Endothelial cell of umbilical vein (primary cell): Measurements from ENCODE around the gene MAGI1. TPM values are rescaled to one million over a fixed set of nuclear protein-coding genes. Genes with fewer than 3 reads are reported as not detected.

Experiments used
- BruUV-seq: library from RNA; stranded (reverse); fragments of 400-500 nt; replicated peaks from 2 replicates; lab custom pipeline; 2021; lab: Mats Ljungman, UMichigan
- CTCF ChIA-PET: fragments of 300-600, 350-600 bp; sonication (Branson Sonifier 250); formaldehyde crosslinking; loops from one replicate; lab custom pipeline; 2021; ENCODE audit warnings: antibody characterized with exemption, inconsistent platforms; lab: Charles Lee
- POLR2A ChIA-PET: fragments of 300-600, 350-600 bp; sonication (Branson Sonifier 250); formaldehyde crosslinking; loops from one replicate; lab custom pipeline; 2021; ENCODE audit warnings: antibody characterized with exemption, inconsistent platforms; lab: Charles Lee
- DNase-seq: peaks from one replicate; pipeline ENCODE4 v3.0.0-alpha.2; 2011; ENCODE audit warnings: low read depth, low spot score
- FAIRE-seq: peaks from 2 replicates; lab custom pipeline; 2011; peaks lifted over from hg19 to GRCh38; lab: Jason Lieb, UNC
- H2AFZ ChIP-seq: 2 replicates; pipeline ENCODE4 v1.6.0; 2012; ENCODE audit warnings: low read depth, low read length, control low read depth, inconsistent platforms
- H3K27ac ChIP-seq: 2 replicates; pipeline ENCODE4 v1.5.1; 2011; ENCODE audit warnings: low read depth, mild to moderate bottlenecking, control low read depth, low read length, moderate library complexity; ENCODE audit not compliant: insufficient read depth
- H3K27me3 ChIP-seq, 2 experiments: 2 replicates each; pipeline versions ENCODE4 v1.6.0 to v1.6.1; 2011; ENCODE audit warnings: low read length in 2 of 2, mixed read lengths in 1 of 2; ENCODE audit not compliant: control insufficient read depth in 2 of 2, insufficient read depth in 2 of 2
- H3K36me3 ChIP-seq, 2 experiments: 2 replicates in 1 of 2; 3 replicates in 1 of 2; pipeline ENCODE4 v1.5.1; 2011; ENCODE audit warnings: low read length in 2 of 2, mild to moderate bottlenecking in 1 of 2, moderate library complexity in 1 of 2; ENCODE audit not compliant: control insufficient read depth in 2 of 2, insufficient read depth in 2 of 2; ENCODE audit errors: extremely low read depth in 1 of 2
- H3K4me1 ChIP-seq: 3 replicates; pipeline ENCODE4 v1.5.1; 2011; ENCODE audit warnings: mild to moderate bottlenecking, low read length; ENCODE audit not compliant: control insufficient read depth, insufficient read depth; ENCODE audit errors: extremely low read depth
- H3K4me2 ChIP-seq: 2 replicates; pipeline ENCODE4 v1.6.1; 2011; ENCODE audit warnings: low read length, control low read depth, mixed read lengths; ENCODE audit not compliant: insufficient read depth
- H3K4me3 ChIP-seq, 3 experiments: fragments of 200-600 bp in 1 of 3; sonication (generic), shearing (Covaris generic) in 1 of 3; replicated peaks in 1 of 3; 2 replicates each; pipeline ENCODE4 v1.5.1; 2011 to 2016; ENCODE audit warnings: control low read depth in 3 of 3, low read length in 3 of 3, mild to moderate bottlenecking in 2 of 3, inconsistent platforms in 1 of 3, low read depth in 1 of 3, moderate library complexity in 1 of 3; ENCODE audit not compliant: insufficient read depth in 1 of 3
- H3K79me2 ChIP-seq: 2 replicates; pipeline ENCODE4 v1.6.0; 2012; ENCODE audit warnings: low read length, inconsistent platforms; ENCODE audit not compliant: control insufficient read depth, insufficient read depth
- H3K9ac ChIP-seq: replicated peaks from 2 replicates; pipeline ENCODE3; 2011; ENCODE audit warnings: low read length, control low read depth; ENCODE audit not compliant: insufficient read depth; ENCODE audit errors: extremely low read depth
- H3K9me1 ChIP-seq: replicated peaks from 3 replicates; pipeline ENCODE4 v1.6.0; 2011; ENCODE audit warnings: mild to moderate bottlenecking, low read length; ENCODE audit not compliant: control insufficient read depth, insufficient read depth; ENCODE audit errors: extremely low read depth
- H3K9me3 ChIP-seq: replicated peaks from 2 replicates; pipeline ENCODE4 v1.5.1; 2012; ENCODE audit warnings: low read length, inconsistent platforms; ENCODE audit not compliant: control insufficient read depth, insufficient read depth
- H4K20me1 ChIP-seq: replicated peaks from 2 replicates; pipeline ENCODE3; 2011; ENCODE audit warnings: mild to moderate bottlenecking, low read length; ENCODE audit not compliant: control insufficient read depth, insufficient read depth; ENCODE audit errors: extremely low read depth
- CTCF ChIP-seq, 2 donors: IDR thresholded peaks; 1 replicate in 1 of 2; 2 replicates in 1 of 2; pipeline ENCODE4 v1.5.1; 2011; ENCODE audit warnings: low read length in 2 of 2, mild to moderate bottlenecking in 2 of 2, moderate library complexity in 2 of 2, control low read depth in 1 of 2, inconsistent platforms in 1 of 2, low read depth in 1 of 2; ENCODE audit not compliant: insufficient read depth in 1 of 2; ENCODE audit errors: extremely low read depth in 1 of 2
- EZH2 ChIP-seq: IDR thresholded peaks from 2 replicates; pipeline ENCODE4 v1.6.1; 2012; ENCODE audit warnings: borderline replicate concordance, low read depth, mild to moderate bottlenecking, moderate library complexity, low read length, inconsistent platforms; ENCODE audit not compliant: severe bottlenecking
- FOS ChIP-seq: IDR thresholded peaks from 2 replicates; pipeline ENCODE4 v1.6.1; 2011; ENCODE audit warnings: mild to moderate bottlenecking, low read length, moderate library complexity, borderline replicate concordance; ENCODE audit not compliant: insufficient read depth
- GATA2 ChIP-seq: IDR thresholded peaks from 2 replicates; pipeline ENCODE4 v1.7.0; 2011; ENCODE audit warnings: low read depth, mild to moderate bottlenecking, moderate library complexity, mixed read lengths, low read length; ENCODE audit not compliant: insufficient read length, insufficient read depth
- JUN ChIP-seq: IDR thresholded peaks from 2 replicates; pipeline ENCODE4 v1.6.1; 2011; ENCODE audit warnings: borderline replicate concordance, low read depth; ENCODE audit not compliant: insufficient read length, insufficient read depth
- MAX ChIP-seq: IDR thresholded peaks from 2 replicates; pipeline ENCODE4 v1.6.1; 2011; ENCODE audit not compliant: insufficient read depth, insufficient read length
- MYC ChIP-seq: IDR thresholded peaks from one replicate; pipeline ENCODE4 v1.6.1; 2011; ENCODE audit warnings: mild to moderate bottlenecking, low read depth, low read length
- POLR2A ChIP-seq: IDR thresholded peaks from 2 replicates; pipeline ENCODE4 v1.6.1; 2012; ENCODE audit warnings: low read depth, mild to moderate bottlenecking, control low read depth, low read length
- POLR2AphosphoS5 ChIP-seq: IDR thresholded peaks from 2 replicates; pipeline ENCODE4 v1.6.1; 2012; ENCODE audit warnings: low read depth, mild to moderate bottlenecking, control low read depth, low read length, moderate library complexity; ENCODE audit not compliant: insufficient read depth
- dilution Hi-C: fragments of 300-500 bp; cut with MboI; formaldehyde crosslinking; loops from one replicate; pipeline ENCODE4 v1.15.0; 2019; ENCODE audit warnings: low sequenced_read_pairs; ENCODE audit not compliant: extremely low pct_ligation_motif_present
- intact Hi-C: fragments of 100-400 bp; cut with micrococcal nuclease; formaldehyde crosslinking; loops from one replicate; pipeline ENCODE4 v1.10.0; 2022
- polyA plus RNA-seq, 4 experiments: library from polyadenylated mRNA; depleted of rRNA in 3 of 4; stranded (reverse) in 3 of 4; unstranded in 1 of 4; fragments of >200 nt; gene quantifications; 2 replicates each; pipeline versions ENCODE4 v1.2.1 to v1.2.3, GENCODE V29; 2011 to 2012; ENCODE audit warnings: missing spikeins in 1 of 4
- total RNA-seq: library from RNA; stranded (reverse); gene quantifications from 2 replicates; pipeline ENCODE4 v1.2.3, GENCODE V29; 2021

MAGI1 gene
- total and polyA plus RNA-seq, 2 donors (not counting 3 experiments of a cell fraction or from before 2014, with no cell fraction given), result 10.1 to 47.9 TPM

GRCh38 chr3:65413891-65414290 lies 624.8 kb downstream of the MAGI1 start:
- dilution Hi-C loops, result no loop called here
- FAIRE-seq (no peak), DNase-seq (no peak)
- H3K4me3 ChIP-seq, result no peak overlapping the region
- no peak for TF ChIP-seq MAX
- no peak for TF ChIP-seq POLR2AphosphoS5
- no peak for TF ChIP-seq JUN
- TF ChIP-seq GATA2, result no peak
- TF ChIP-seq POLR2A, result no peak
- no peak for TF ChIP-seq MYC
- TF ChIP-seq FOS, result no peak
- TF ChIP-seq EZH2, result no peak
- no peak for TF ChIP-seq CTCF (IDR thresholded peaks at IDR 0.05; ENCODE audit: extremely low read depth in 1 of 2, insufficient read depth in 1 of 2, low read depth in 1 of 2, low read length in 2 of 2)
- POLR2A ChIA-PET, result no interaction called here
- no peaks in the 10 kb centered on the region for H3K9me3 ChIP-seq
- BruUV-seq, result no TSS peak
- no peaks in the 10 kb centered on the region for H3K27me3 ChIP-seq
- no peak overlapping the region for H3K9ac ChIP-seq
- no peak overlapping the region for H3K4me2 ChIP-seq
- H3K27ac ChIP-seq, result no peak overlapping the region
- no peaks in the 10 kb centered on the region for H3K79me2 ChIP-seq
- no peaks in the 10 kb centered on the region for H3K9me1 ChIP-seq
- CTCF ChIA-PET, result interaction anchor here (0.9 to 1.0 kb wide), 2 partner anchors 15 to 26 kb away, joined by 3 to 4 read pairs; no protein-coding TSS in a partner anchor
- intact Hi-C loops, result loop anchor here (5.0 kb wide), 1 partner anchor 882 kb away; no protein-coding TSS in a partner anchor
- H3K36me3 ChIP-seq, result no peaks in the 10 kb centered on the region
- no peak overlapping the region for H2AFZ ChIP-seq
- no peaks in the 10 kb centered on the region for H4K20me1 ChIP-seq
- peaks cover 18% of the 10 kb centered on the region for H3K4me1 ChIP-seq
